ENCODE data around the gene RMRP. TPM values are rescaled to one million over a fixed set of nuclear protein-coding genes. Genes with fewer than 3 reads are reported as not detected.

The RMRP gene
- total RNA-seq, 4 donors from 2014 or later, result 1,246 to 15,173 (median 11,383) TPM

DNA sequence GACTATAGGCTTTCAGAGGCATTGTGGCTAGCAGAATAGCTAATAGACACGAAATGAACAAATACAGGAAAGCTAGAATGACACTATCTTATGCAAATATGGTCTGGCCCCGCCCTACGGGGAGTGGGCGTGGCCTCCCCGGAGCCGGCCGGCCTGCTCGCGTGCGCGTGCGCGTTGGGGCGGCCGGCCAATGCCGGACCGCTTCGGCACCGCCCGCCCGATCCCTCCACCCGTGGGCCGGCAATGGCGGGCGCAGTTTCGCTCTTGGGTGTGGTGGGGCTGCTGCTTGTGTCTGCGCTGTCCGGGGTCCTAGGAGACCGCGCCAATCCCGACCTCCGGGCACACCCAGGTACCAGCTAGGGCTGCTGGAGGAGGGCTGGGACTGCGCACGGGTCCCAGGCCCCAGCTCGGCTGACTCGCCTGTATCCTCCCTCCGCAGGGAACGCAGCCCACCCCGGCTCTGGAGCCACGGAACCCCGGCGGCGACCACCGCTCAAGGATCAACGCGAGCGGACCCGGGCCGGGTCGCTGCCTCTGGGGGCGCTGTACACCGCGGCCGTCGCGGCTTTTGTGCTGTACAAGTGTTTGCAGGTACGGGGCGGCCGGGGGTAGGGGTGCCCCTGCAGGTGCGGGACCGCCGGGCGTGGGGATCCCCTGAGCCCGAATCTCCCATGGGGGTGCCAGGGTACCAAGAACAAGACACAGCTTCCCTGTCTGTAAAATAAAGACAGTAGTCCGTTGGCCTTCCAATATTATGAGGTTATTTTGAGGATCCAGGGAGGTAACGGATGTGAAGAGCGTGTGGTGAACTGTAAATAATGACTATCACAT is 533 bp upstream of the RMRP start, which contains the start of gene CCDC107:
CCDC107 (plus strand) TSS at position 156 of the 831 bp plus-strand sequence; CDS start at position 244, 88 bp downstream.
- H3K9me3 ChIP-seq, result no peaks in the 10 kb centered on the region
- H3K27ac ChIP-seq, result peak within 1 kb of the TSS; percentile 98
- no peaks in the 10 kb centered on the region for H3K27me3 ChIP-seq
- 0% methylated on average over 13 of the region's 67 CpGs for WGBS
- peak within 1 kb of the TSS; percentile 83 for H3K4me3 ChIP-seq
- peaks cover 43% of the 10 kb centered on the region for H3K4me1 ChIP-seq
- peaks cover 4% of the 10 kb centered on the region for H3K36me3 ChIP-seq
- TF ChIP-seq POLR2A (IDR thresholded peaks at IDR 0.05) (peak; percentile 76 to 88), CTCF (IDR thresholded peaks at IDR 0.05) (peak in 1 of 2 donors; percentile 73), EP300 (IDR thresholded peaks at IDR 0.05) (no peak), POLR2AphosphoS5 (IDR thresholded peaks at IDR 0.05) (no peak)
- peak; percentile 90 to 91 for DNase-seq (ENCODE audit: low spot score in 2 of 2)

DNA sequence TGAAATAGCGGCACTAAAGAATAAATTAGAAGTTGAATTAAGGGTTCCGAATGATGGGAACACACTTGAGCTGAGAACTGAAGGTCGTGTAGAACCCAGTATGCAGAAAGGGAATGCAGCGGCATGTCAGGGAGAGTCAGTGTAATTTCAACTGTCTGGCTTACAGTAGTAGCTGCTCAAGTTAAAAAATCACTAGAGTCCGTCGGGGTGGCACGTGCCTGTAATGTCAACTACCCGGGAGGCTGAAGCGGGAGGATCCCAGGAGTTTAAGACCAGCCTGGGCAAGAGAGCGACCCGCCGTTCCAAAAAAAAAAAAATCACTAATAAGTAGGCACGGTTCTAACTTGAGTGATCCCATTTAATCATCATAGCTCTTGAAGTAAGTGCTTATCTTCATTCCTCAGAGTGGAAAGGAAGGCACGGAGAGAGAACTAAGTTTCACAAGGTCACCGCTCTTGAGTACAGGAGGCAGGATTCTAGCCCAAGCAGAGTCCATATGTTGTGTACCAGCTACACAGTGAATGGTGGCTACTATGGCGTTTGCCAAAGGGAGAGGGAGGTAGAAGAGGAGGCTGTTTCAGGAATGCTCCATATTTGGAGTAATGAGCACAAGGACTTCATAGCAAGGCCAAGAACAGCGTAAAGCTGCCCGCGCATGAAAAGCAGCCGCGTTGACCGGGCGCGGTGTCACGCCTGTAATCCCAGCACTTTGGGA is 831 bp downstream of the RMRP start:
- 19% methylated on average over 25 of the region's 25 CpGs for WGBS
- Histone ChIP-seq H3K27ac (peak overlapping the region; percentile 98), H3K4me3 (peak overlapping the region; percentile 83), H3K36me3 (peaks cover 4% of the 10 kb centered on the region), H3K9me3 (no peaks in the 10 kb centered on the region), H3K27me3 (no peaks in the 10 kb centered on the region), H3K4me1 (peaks cover 47% of the 10 kb centered on the region)
- no peak for TF ChIP-seq POLR2A (IDR thresholded peaks at IDR 0.05)
- TF ChIP-seq POLR2AphosphoS5 (IDR thresholded peaks at IDR 0.05), result no peak
- TF ChIP-seq CTCF (IDR thresholded peaks at IDR 0.05), result no peak
- TF ChIP-seq EP300 (IDR thresholded peaks at IDR 0.05), result no peak
- DNase-seq (ENCODE audit: low spot score in 2 of 2), result no peak

DNA sequence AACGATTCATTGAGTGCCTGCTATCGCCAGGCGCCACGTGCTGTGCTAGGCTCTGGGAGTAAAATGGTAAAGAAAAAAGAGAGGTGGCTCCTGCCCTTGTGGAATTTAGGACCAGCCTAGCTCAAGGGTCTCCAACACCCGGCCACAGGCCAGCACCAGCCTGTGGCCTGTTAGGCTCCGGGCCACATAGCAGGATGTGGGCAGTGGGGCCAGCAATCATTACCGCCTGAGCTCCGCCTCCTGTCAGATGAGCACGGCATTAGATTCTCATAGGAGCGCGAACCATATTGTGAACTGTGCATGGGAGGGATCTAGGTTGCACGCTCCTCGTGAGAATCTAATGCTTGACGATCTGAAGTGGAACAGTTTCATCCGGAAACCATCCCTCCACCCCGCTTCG is 1.5 kb downstream of the RMRP start:
- Histone ChIP-seq H3K36me3 (peaks cover 4% of the 10 kb centered on the region), H3K27me3 (no peaks in the 10 kb centered on the region), H3K4me1 (peaks cover 43% of the 10 kb centered on the region), H3K9me3 (no peaks in the 10 kb centered on the region), H3K27ac (no peak overlapping the region), H3K4me3 (no peak overlapping the region)
- 86% methylated on average over 17 of the region's 17 CpGs for WGBS
- no peak for DNase-seq (ENCODE audit: low spot score in 2 of 2)
- TF ChIP-seq CTCF (IDR thresholded peaks at IDR 0.05) (no peak), POLR2AphosphoS5 (IDR thresholded peaks at IDR 0.05) (no peak), POLR2A (IDR thresholded peaks at IDR 0.05) (no peak), EP300 (IDR thresholded peaks at IDR 0.05) (no peak)

DNA sequence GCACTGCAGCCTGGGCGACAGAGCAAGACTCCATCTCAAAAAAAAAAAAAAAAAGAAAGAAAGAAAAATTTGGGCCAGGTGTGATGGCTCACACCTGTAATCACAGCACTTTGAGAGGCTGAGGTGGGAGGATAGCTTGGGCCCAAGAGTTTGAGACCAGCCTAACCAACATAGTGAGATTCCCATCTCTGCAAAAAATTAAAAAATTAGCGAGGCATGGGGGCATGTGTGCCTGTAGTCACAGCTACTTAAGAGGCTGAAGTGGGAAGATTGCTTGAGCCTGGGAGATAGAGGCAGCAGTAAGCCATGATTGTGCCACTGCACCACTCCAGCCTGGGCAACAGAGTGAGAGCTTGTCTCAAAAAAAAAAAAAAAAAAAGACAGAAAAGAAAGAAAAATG is 4.2 kb downstream of the RMRP start:
- Histone ChIP-seq H3K27ac (no peak overlapping the region), H3K36me3 (no peaks in the 10 kb centered on the region), H3K27me3 (no peaks in the 10 kb centered on the region), H3K9me3 (no peaks in the 10 kb centered on the region), H3K4me3 (no peak overlapping the region), H3K4me1 (peaks cover 28% of the 10 kb centered on the region)
- peak in 1 of 2 donors; percentile 1 for DNase-seq (ENCODE audit: low spot score in 2 of 2)
- 92% methylated on average over 2 of the region's 2 CpGs for WGBS
- TF ChIP-seq EP300 (IDR thresholded peaks at IDR 0.05) (no peak), POLR2A (IDR thresholded peaks at IDR 0.05) (no peak), POLR2AphosphoS5 (IDR thresholded peaks at IDR 0.05) (no peak)

- no peak overlapping the region for H3K4me3 ChIP-seq
- H3K27ac ChIP-seq, result no peak overlapping the region
- no peaks in the 10 kb centered on the region for H3K27me3 ChIP-seq
- peak in 1 of 2 donors; percentile 41 for DNase-seq (ENCODE audit: low spot score in 2 of 2)
- no peak for TF ChIP-seq CTCF (IDR thresholded peaks at IDR 0.05)
- no peak for TF ChIP-seq POLR2A (IDR thresholded peaks at IDR 0.05)
- no peak for TF ChIP-seq EP300 (IDR thresholded peaks at IDR 0.05)
- TF ChIP-seq POLR2AphosphoS5 (IDR thresholded peaks at IDR 0.05), result no peak
- H3K36me3 ChIP-seq, result no peaks in the 10 kb centered on the region
- WGBS, result 88% methylated on average over 8 of the region's 8 CpGs
- peaks cover 28% of the 10 kb centered on the region for H3K4me1 ChIP-seq
- H3K9me3 ChIP-seq, result no peaks in the 10 kb centered on the region
Observed at GRCh38 chr9:35652829-35653209, 5.0 kb downstream of the RMRP start.

Data from suprapubic skin (tissue), 4 donors.